Measurements from ENCODE around the gene CDO1. TPM values are rescaled to one million over a fixed set of nuclear protein-coding genes. Genes with fewer than 3 reads are reported as not detected.
A peak's percentile ranks its signal among the peaks of the same experiment; 100 is the strongest.
"Not testable (repeated sequence)": the region's sequence is repeated elsewhere in the genome, so short reads cannot be mapped to it uniquely, and the experiment has no call there.

The CDO1 gene
- total RNA-seq, 1 donor from 2014 or later = 1.7 TPM

DNA sequence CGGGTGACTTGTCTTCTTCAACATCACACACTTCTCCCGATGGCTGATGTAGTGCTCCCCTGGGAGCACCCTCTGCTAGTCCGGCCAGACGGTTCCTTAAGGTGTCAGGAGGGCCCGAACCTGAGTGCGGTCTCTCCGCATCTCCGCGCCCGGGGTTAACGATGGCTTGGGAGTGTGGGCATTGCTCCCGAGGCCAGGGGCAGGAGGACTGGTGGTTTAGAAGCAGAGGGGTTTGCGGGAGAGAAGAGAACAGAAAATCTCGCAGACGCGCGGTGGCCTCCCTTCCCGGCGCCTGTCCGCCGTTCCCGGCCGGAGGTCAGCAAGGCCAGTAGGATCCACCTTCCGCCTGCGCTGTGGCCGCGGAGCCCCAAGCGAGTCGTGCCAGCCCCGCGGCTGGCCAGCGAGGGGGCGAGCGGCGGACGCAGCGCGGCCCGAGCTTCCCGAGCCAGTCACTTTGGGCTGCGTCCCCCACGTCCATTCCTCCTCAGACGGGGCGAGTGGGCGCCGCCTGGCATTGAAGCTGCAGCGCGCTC, 700 bp downstream of the CDO1 start:
- H3K4me3 ChIP-seq (ENCODE audit: low read depth, low read length) = peak overlapping the region; percentile 43
- DNase-seq (ENCODE audit: low read depth) = no peak
- TF ChIP-seq CTCF (conservative IDR thresholded peaks at IDR 0.05; ENCODE audit: low read depth, low read length) = no peak

DNA sequence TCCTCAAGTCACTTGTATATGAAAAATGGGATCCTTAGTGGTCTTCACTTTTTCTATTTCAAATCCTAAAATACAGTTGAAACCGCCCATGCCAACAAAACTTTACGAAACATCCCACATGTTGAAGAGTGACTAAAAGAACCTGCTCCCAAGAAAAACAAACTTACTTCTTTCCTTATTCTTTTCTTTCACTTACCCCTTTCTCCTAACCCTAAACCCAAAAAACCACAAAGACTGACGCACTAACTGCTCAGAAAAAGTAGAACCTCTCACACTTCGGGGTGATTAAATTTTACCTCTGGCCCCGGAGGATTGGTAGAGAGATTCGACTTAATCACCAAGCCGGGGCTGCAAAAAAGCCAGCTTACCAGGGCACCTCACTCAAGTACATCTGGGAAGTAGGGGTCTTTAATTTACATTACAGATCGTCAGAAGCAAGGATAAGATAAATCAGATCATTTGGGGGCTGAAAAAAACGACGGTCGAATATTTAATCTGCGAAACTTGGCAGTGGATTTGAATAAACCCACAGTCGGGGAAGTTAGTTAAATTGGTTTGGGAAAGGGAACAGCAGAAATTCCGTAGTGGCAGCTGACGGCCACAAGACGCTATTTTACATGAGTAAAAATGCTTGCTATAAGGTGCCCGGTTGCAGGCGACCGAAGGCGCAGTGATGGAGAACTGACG, 1.3 kb downstream of the CDO1 start:
- H3K4me3 ChIP-seq (ENCODE audit: low read depth, low read length) = no peak overlapping the region
- TF ChIP-seq CTCF (conservative IDR thresholded peaks at IDR 0.05; ENCODE audit: low read depth, low read length) = no peak

DNA sequence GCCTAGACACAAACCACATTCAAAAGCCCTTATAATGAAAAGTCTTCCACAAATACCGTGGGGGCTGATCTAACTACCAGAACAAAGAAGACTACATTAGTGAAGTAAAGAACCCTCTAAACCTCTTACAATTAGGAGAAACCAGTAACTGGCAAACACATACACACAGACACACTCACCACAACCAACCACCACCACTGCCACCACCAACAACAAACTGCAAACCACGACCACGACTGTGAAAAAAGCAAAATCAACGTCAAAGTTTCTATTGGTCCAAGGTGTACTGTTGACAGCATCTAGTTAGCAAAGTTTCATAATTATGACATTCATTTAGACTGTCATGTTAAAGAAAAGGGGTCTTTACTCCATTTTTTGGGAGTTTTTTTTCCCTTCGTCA, 2.7 kb downstream of the CDO1 start:
- DNase-seq (ENCODE audit: low read depth) = no peak
- no peak for TF ChIP-seq CTCF (conservative IDR thresholded peaks at IDR 0.05; ENCODE audit: low read depth, low read length)
- H3K4me3 ChIP-seq (ENCODE audit: low read depth, low read length) = no peak overlapping the region

More for the DNA sequence above, 1.3 kb downstream of the CDO1 start:
- DNase-seq (ENCODE audit: low read depth) = no peak

DNA sequence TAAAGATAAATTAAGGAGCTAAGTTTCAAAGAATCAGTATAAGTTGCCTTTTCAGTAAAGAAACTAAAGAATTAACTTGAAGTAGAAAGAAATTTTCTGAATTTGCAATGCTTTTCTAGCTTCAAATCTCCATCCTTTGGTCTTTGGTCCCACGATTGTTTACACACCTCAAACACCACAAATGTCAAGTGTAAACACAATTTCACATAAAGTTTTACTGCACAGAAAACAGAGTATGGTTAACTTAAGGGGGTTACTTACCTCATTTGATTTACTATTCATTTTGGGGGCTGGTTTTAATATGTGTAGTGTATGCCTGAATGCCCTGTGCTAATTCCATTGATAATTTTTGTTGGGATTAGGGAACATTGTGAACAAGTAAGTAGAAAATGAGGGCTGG, 4.1 kb downstream of the CDO1 start:
- no peak for TF ChIP-seq CTCF (conservative IDR thresholded peaks at IDR 0.05; ENCODE audit: low read depth, low read length)
- DNase-seq (ENCODE audit: low read depth) = no peak
- H3K4me3 ChIP-seq (ENCODE audit: low read depth, low read length) = no peak overlapping the region

GRCh38 chr5:115811406-115811805, 5.1 kb downstream of the CDO1 start:
- no peak for TF ChIP-seq CTCF (conservative IDR thresholded peaks at IDR 0.05; ENCODE audit: low read depth, low read length)
- no peak for DNase-seq (ENCODE audit: low read depth)
- H3K4me3 ChIP-seq (ENCODE audit: low read depth, low read length) = no peak overlapping the region

DNA sequence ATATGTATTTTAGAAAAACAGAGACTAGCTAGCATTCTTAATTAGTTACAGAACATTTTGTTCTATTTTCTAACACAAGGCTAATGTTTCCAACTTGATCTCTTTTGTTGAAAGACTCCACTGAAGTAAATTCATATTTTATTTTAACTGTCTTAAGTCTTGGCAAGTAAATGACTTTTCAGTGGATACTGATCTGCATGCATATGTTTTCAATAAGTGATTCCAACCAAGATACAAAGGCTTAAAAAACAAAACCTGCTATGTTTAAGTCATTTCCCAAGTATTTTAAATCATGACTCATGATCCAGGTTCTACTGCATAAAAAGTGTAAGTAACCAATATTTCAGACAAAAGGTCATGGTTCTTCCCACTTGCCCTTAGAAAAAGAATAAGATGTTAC, 5.7 kb downstream of the CDO1 start:
- no peak for DNase-seq (ENCODE audit: low read depth)
- H3K4me3 ChIP-seq (ENCODE audit: low read depth, low read length) = no peak overlapping the region
- no peak for TF ChIP-seq CTCF (conservative IDR thresholded peaks at IDR 0.05; ENCODE audit: low read depth, low read length)

GRCh38 chr5:115809946-115810345, 6.5 kb downstream of the CDO1 start:
- DNase-seq (ENCODE audit: low read depth) = no peak
- no peak for TF ChIP-seq CTCF (conservative IDR thresholded peaks at IDR 0.05; ENCODE audit: low read depth, low read length)
- no peak overlapping the region for H3K4me3 ChIP-seq (ENCODE audit: low read depth, low read length)

- H3K4me3 ChIP-seq (ENCODE audit: low read depth, low read length); DNase-seq (ENCODE audit: low read depth): not testable (repeated sequence)
These were observed 8.4 kb downstream of the CDO1 start for GRCh38 chr5:115808066-115808465.
